Memory B cell (primary cell): Measurements from ENCODE around the gene RNASE7.

Experiments used
- ATAC-seq: fragments of 150-1000 bp; cut with Tn5 transposase; 2 replicates; pipeline ENCODE4 v1.10.0; 2021; ENCODE audit warnings: low read depth, mild to moderate bottlenecking, moderate library complexity
- DNase-seq, 2 donors: peaks; one replicate each; pipeline ENCODE4 v3.0.0; 2022; ENCODE audit warnings: low spot score in 2 of 2
- H3K27ac Mint-ChIP-seq: one replicate; pipeline ENCODE4 v1.8.0; 2022; ENCODE audit warnings: mild to moderate bottlenecking, moderate library complexity, mixed read lengths
- H3K27me3 Mint-ChIP-seq: one replicate; pipeline ENCODE4 v1.8.0; 2022; ENCODE audit warnings: mixed read lengths
- H3K36me3 Mint-ChIP-seq: one replicate; pipeline ENCODE4 v1.8.0; 2022; ENCODE audit warnings: mild to moderate bottlenecking, mixed read lengths
- H3K4me1 Mint-ChIP-seq: one replicate; pipeline ENCODE4 v1.8.0; 2022; ENCODE audit warnings: mixed read lengths
- H3K4me3 Mint-ChIP-seq: one replicate; pipeline ENCODE4 v1.8.0; 2022; ENCODE audit warnings: mild to moderate bottlenecking, moderate library complexity, mixed read lengths
- H3K9me3 Mint-ChIP-seq: one replicate; pipeline ENCODE4 v1.8.0; 2022; ENCODE audit warnings: mixed read lengths

Gene RNASE7

DNA sequence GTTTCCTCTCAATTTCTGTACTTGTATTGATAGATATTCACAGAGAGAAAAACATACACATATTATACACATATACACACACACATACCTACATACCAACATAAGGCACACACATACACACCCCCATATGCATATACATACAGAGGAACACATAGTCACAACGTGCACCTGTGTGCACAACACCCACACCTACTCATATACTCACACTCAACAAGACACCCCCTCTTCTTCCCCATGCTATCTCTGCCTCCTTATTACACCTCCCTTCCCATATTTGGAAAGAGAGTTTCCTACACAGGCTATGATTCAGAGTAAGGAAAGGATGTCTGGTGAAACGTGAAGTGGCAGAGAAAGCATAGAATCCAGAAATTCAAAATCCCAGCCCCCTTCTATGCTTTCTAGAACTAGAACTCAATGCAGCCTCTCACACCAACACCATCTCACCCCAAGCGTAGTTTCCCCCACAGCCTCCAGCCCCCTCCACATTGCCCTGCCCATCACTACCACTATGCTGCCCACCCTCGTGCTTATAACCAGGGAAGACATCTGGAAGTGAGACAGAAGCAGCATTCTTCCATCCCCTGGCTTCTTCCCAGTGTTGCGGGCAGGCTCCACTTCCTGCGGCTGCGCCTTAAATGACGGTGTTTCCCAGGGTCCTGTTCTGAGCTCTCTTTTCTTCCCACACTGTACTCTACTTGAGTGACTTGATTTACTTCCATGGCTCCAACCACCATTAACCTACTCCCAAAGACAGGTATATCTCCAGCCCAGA lies 17.9 kb downstream of the RNASE7 start:
- no peaks in the 10 kb centered on the region for H3K9me3 Mint-ChIP-seq
- H3K27ac Mint-ChIP-seq: no peak overlapping the region
- no peak overlapping the region for H3K4me3 Mint-ChIP-seq
- ATAC-seq: no peak
- H3K36me3 Mint-ChIP-seq: no peaks in the 10 kb centered on the region
- H3K27me3 Mint-ChIP-seq: peaks cover 21% of the 10 kb centered on the region
- no peaks in the 10 kb centered on the region for H3K4me1 Mint-ChIP-seq
- DNase-seq: no peak

DNA sequence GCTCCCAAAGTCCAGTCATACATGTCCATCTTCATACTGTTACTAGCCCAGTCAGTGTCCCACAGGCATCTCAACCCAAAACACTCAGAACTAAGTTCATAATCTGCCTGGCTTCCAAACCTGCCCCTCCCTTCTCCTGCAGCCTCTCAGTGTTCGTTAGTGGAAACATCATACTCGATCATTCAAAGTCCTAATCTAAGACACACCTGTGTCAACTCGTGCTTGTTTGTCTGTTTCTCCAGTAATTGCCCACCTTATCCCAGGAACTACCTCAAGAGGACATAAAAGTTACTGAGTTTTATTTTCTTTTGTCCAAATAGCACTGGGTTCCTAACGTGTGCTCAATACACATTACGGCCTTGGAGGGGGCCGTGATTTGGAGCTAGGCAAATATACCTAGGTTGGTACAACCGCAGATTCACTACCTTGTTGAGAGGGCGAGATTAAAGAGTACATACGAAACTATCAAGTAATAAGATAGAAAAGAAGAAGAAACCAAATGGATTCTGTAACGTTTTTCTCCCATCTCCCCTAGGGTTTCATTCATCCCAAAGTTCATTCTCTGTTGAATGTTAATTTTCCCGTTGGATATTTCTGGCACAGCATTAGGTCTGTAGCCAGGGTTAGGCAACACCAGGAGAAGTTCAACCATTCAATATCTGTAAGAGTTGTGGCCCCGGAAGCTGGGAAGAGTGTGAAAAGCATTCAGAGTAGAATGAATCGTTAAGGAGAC lies 18.6 kb downstream of the RNASE7 start:
- no peak for ATAC-seq
- Mint-ChIP-seq H3K9me3 (no peaks in the 10 kb centered on the region), H3K27me3 (peaks cover 26% of the 10 kb centered on the region), H3K27ac (no peak overlapping the region), H3K36me3 (no peaks in the 10 kb centered on the region), H3K4me1 (no peaks in the 10 kb centered on the region), H3K4me3 (no peak overlapping the region)
- DNase-seq: no peak

DNA sequence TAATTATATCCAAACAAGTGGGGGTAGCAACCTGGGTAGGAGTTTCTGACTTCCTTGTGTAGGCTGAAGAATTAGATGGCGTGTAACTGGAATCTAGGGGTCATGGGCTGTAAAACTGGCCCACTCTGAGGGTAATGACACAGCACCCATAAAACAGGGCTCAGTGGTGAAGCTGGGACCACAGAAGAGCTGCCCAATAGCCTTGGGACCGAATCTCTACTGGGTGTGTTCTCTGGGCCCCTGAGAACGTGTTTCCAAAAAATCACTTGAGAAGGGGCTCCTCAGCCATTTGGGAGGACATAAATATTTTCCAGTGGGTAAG lies 19.1 kb downstream of the RNASE7 start:
- Mint-ChIP-seq H3K4me1 (no peaks in the 10 kb centered on the region), H3K36me3 (no peaks in the 10 kb centered on the region), H3K4me3 (no peak overlapping the region), H3K27me3 (peaks cover 28% of the 10 kb centered on the region), H3K27ac (no peak overlapping the region), H3K9me3 (no peaks in the 10 kb centered on the region)
- ATAC-seq: no peak
- DNase-seq: no peak

DNA sequence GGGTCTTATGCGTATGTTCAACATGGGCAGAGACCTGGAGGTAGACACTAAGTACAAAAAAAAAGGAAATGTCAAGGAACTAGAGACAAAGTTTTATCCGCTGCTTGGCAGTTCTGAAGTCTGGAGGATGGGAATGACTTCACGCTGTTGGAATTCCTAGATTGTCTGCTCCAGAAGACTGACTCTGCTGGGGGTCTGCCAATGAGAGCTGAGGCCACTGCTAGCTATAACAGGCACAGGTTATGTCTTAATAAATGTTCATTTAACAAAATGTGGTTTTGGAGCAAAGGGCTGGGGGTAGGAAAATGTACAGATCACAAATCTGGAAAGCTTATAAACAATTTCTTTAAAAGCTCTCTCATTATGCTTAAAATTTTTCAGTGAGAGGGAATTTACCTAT lies 21.3 kb downstream of the RNASE7 start:
- no peak overlapping the region for H3K27ac Mint-ChIP-seq
- no peak for DNase-seq
- H3K36me3 Mint-ChIP-seq: no peaks in the 10 kb centered on the region
- peaks cover 2% of the 10 kb centered on the region for H3K4me1 Mint-ChIP-seq
- no peaks in the 10 kb centered on the region for H3K9me3 Mint-ChIP-seq
- peaks cover 25% of the 10 kb centered on the region for H3K27me3 Mint-ChIP-seq
- ATAC-seq: no peak
- H3K4me3 Mint-ChIP-seq: no peak overlapping the region

- no peak overlapping the region for H3K4me3 Mint-ChIP-seq
- H3K27me3 Mint-ChIP-seq: peaks cover 27% of the 10 kb centered on the region
- peaks cover 31% of the 10 kb centered on the region for H3K4me1 Mint-ChIP-seq
- ATAC-seq (peak; percentile 38), DNase-seq (no peak)
- H3K36me3 Mint-ChIP-seq: no peaks in the 10 kb centered on the region
- H3K9me3 Mint-ChIP-seq: no peaks in the 10 kb centered on the region
- H3K27ac Mint-ChIP-seq: no peak overlapping the region
These were observed 24.8 kb downstream of the RNASE7 start for GRCh38 chr14:21066882-21067502.

DNA sequence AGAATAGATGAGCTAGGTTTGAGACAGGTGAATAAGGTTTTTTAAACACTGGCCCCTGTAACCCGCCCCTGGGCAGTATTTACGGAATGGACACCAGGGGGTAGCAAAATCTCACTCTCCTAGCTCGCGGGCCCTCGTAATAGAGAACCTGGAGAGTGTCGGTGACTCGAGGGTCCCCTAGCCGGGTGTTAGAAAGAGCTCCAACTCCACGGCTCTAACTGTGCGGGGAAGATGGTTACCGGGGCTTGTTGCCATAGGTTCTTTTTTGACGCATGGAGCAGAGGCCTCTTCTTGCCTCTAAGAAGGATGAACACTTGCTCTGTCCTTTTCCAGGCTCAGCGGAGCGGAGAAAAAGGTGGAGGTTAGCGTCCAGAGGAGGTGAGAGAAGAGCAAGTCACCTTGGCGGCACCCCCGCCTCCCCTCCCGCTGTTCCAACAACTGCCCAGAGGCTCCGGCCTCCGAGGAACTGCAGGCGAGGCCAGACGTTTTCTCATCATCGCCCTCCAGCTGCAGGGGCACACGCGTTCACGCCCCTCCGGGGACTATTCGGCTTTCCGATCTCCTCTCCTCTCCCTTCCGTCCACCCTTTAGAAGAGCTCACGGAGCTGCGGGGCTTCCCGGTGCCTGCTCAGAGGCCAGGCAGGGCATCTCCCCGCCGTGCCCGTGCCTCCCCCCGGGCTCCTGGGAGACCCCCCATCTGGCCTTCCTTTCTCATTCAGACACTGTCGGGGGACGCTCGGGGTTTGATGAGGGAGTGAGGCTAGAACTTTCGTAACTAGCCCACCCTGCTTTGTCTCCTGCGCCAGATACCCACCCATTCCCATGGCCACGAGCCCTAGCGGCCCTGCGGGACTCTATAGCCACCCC lies 26.6 kb downstream of the RNASE7 start:
- Mint-ChIP-seq H3K9me3 (no peaks in the 10 kb centered on the region), H3K4me1 (peaks cover 40% of the 10 kb centered on the region), H3K27ac (no peak overlapping the region), H3K36me3 (no peaks in the 10 kb centered on the region), H3K27me3 (peaks cover 25% of the 10 kb centered on the region), H3K4me3 (peak overlapping the region; percentile 87)
- DNase-seq: peak; percentile 44 to 47
- peak; percentile 60 for ATAC-seq

- Mint-ChIP-seq H3K27me3 (peaks cover 25% of the 10 kb centered on the region), H3K27ac (peak overlapping the region; percentile 81), H3K4me3 (peak overlapping the region; percentile 87), H3K9me3 (no peaks in the 10 kb centered on the region), H3K4me1 (peaks cover 40% of the 10 kb centered on the region), H3K36me3 (no peaks in the 10 kb centered on the region)
- DNase-seq: peak; percentile 20 to 36
- no peak for ATAC-seq
These were observed 27.4 kb downstream of the RNASE7 start for GRCh38 chr14:21069388-21070082.

GRCh38 chr14:21070083-21070609 lies 28.0 kb downstream of the RNASE7 start, which contains the start of gene ARHGEF40:
TSS of gene ARHGEF40 (plus strand) at chr14:21070304. CDS start at chr14:21070397, 93 bp downstream.
- Mint-ChIP-seq H3K27me3 (peaks cover 24% of the 10 kb centered on the region), H3K27ac (peak within 1 kb of the TSS; percentile 81), H3K4me3 (peak within 1 kb of the TSS; percentile 89), H3K4me1 (peaks cover 40% of the 10 kb centered on the region), H3K36me3 (no peaks in the 10 kb centered on the region), H3K9me3 (no peaks in the 10 kb centered on the region)
- no peak for DNase-seq
- ATAC-seq: peak; percentile 7

DNA sequence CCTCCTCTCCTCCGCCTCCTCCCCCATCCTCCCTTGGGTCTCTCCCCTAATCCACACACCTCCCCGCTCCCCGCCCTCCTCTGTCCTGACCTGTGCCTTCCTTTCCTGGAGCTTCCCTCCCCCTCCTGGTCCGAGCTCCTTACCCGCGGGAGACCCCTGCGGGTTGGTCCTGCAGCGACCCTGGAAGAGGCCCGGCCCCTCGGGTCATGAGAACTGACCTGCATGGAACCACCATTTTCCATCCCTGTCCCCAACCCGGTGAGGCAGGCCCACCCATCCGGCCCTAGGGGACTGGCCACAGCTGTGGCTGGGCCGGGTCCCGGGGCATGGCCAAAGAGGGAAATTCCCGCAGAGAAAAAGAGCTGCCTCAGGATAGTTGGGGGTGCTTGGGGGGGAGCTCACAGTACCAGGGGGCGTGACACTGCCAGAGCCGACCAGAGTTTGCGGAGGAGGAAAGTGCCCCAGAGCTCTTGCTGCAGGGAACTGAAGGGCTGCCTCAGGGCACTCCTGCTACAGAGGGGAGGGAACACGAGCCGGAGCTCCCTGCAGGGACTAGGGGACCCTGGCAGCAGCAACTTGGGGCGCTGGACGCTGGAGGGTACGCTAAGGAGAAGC lies 28.6 kb downstream of the RNASE7 start:
- Mint-ChIP-seq H3K4me3 (peak overlapping the region; percentile 89), H3K27ac (peak overlapping the region; percentile 17), H3K36me3 (no peaks in the 10 kb centered on the region), H3K9me3 (no peaks in the 10 kb centered on the region), H3K4me1 (peaks cover 40% of the 10 kb centered on the region), H3K27me3 (peaks cover 22% of the 10 kb centered on the region)
- DNase-seq (peak; percentile 11 to 27), ATAC-seq (peak; percentile 28)

- ATAC-seq: peak; percentile 57
- Mint-ChIP-seq H3K4me3 (peak overlapping the region; percentile 89), H3K36me3 (no peaks in the 10 kb centered on the region), H3K27me3 (peaks cover 22% of the 10 kb centered on the region), H3K9me3 (no peaks in the 10 kb centered on the region), H3K27ac (peak overlapping the region; percentile 17), H3K4me1 (peaks cover 40% of the 10 kb centered on the region)
- peak; percentile 28 to 56 for DNase-seq
These were observed 29.3 kb downstream of the RNASE7 start for GRCh38 chr14:21071225-21072030.

DNA sequence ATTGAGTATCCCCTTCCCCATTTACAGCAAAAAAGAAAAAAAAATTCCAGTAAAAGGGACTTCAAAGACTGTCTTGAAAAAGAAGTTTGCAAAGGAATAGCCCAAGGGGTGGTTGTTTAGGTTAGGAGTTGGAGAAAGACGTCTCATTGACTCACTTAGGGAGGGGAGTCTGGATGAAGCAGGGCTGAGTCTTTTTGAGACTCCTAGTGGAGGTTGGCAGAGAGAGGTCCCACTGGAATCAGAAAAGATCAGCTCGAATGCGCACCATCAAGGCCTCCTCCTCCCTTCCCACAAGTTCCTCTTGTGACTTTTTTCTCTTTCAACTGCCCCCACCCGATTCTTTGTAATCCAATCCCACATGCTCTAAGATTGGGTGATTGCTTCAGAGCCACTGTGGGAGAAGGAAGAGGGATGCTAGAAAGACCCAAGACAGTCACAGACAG lies 29.9 kb downstream of the RNASE7 start:
- Mint-ChIP-seq H3K4me3 (peak overlapping the region; percentile 89), H3K36me3 (no peaks in the 10 kb centered on the region), H3K9me3 (no peaks in the 10 kb centered on the region), H3K4me1 (peaks cover 40% of the 10 kb centered on the region), H3K27me3 (peaks cover 22% of the 10 kb centered on the region), H3K27ac (no peak overlapping the region)
- ATAC-seq (no peak), DNase-seq (no peak)

DNA sequence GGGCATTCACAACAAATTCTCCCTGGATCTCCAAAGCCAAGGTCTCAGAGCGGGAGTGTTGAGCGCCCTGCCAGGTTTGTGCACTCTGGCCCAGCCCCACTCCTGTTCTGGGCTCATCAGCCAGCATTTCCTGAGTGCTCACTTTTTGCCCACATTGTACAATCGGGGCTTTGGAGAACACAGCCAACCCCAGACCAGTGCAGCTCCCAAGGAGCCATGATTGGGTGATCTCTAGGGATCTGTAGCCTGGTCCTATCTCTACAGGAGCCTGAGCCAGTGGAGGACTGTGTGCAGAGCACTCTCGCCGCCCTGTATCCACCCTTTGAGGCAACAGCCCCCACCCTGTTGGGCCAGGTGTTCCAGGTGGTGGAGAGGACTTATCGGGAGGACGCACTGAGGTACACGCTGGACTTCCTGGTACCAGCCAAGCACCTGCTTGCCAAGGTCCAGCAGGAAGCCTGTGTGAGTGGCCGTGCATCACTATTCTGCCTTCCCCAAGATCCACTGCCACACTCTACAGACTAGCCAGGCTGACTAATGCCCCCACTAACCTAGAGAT lies 30.7 kb downstream of the RNASE7 start:
- no peak for ATAC-seq
- no peak overlapping the region for H3K27ac Mint-ChIP-seq

More for the DNA sequence above, 30.7 kb downstream of the RNASE7 start:
- Mint-ChIP-seq H3K9me3 (no peaks in the 10 kb centered on the region), H3K4me1 (peaks cover 40% of the 10 kb centered on the region), H3K4me3 (no peak overlapping the region), H3K36me3 (no peaks in the 10 kb centered on the region), H3K27me3 (peaks cover 22% of the 10 kb centered on the region)
- DNase-seq: no peak
